Neutrophil (primary cell): ENCODE data around the gene YWHAG.
"Not testable (repeated sequence)": the region's sequence is repeated elsewhere in the genome, so short reads cannot be mapped to it uniquely, and the experiment has no call there.

ENCODE experiments used
- H3K27ac ChIP-seq: fragments of 200-600 bp; sonication (generic); 2 replicates; pipeline ENCODE4 v1.5.1; 2016; ENCODE audit warnings: mild to moderate bottlenecking, moderate library complexity
- H3K27me3 ChIP-seq: fragments of 200-600 bp; sonication (generic); 2 replicates; pipeline ENCODE4 v1.6.0; 2016; ENCODE audit warnings: mild to moderate bottlenecking
- H3K36me3 ChIP-seq: fragments of 200-600 bp; sonication (generic); 2 replicates; pipeline ENCODE4 v1.5.1; 2017
- H3K4me1 ChIP-seq, 2 experiments: fragments of 200-600 bp in 1 of 2; sonication (generic) in 1 of 2; 1 replicate in 1 of 2; 2 replicates in 1 of 2; pipeline versions ENCODE4 v1.5.1 to v1.6.1; 2013 to 2016; ENCODE audit warnings: low read depth in 1 of 2, low read length in 1 of 2, mild to moderate bottlenecking in 1 of 2, moderate library complexity in 1 of 2; ENCODE audit not compliant: control insufficient read depth in 1 of 2, insufficient read depth in 1 of 2
- H3K4me3 ChIP-seq, 2 experiments: fragments of 200-600 bp in 1 of 2; sonication (generic) in 1 of 2; 1 replicate in 1 of 2; 2 replicates in 1 of 2; pipeline ENCODE4 v1.5.1; 2013 to 2016; ENCODE audit warnings: low read depth in 1 of 2, low read length in 1 of 2, mild to moderate bottlenecking in 1 of 2, moderate library complexity in 1 of 2
- H3K9me3 ChIP-seq: fragments of 200-600 bp; sonication (generic); 2 replicates; pipeline ENCODE4 v1.5.1; 2016
- CTCF ChIP-seq: fragments of 200-600 bp; sonication (generic); IDR thresholded peaks from 2 replicates; pipeline ENCODE4 v1.5.1; 2016; ENCODE audit warnings: antibody characterized with exemption

Gene YWHAG

GRCh38 chr7:76372984-76373833, 14.4 kb upstream of the YWHAG start:
- TF ChIP-seq CTCF = no peak
- Histone ChIP-seq H3K36me3 (no peaks in the 10 kb centered on the region), H3K4me1 (peaks cover 8 to 10% of the 10 kb centered on the region in 2 experiments), H3K9me3 (no peaks in the 10 kb centered on the region), H3K4me3 (no peak overlapping the region), H3K27me3 (no peaks in the 10 kb centered on the region), H3K27ac (peak overlapping the region; percentile 33)

GRCh38 chr7:76371396-76371795, 12.6 kb upstream of the YWHAG start:
- Histone ChIP-seq H3K27ac (no peak overlapping the region), H3K27me3 (no peaks in the 10 kb centered on the region), H3K9me3 (no peaks in the 10 kb centered on the region), H3K4me1 (peaks cover 8 to 10% of the 10 kb centered on the region in 2 experiments), H3K36me3 (no peaks in the 10 kb centered on the region), H3K4me3 (no peak overlapping the region)
- no peak for TF ChIP-seq CTCF

GRCh38 chr7:76369018-76369417, 10.2 kb upstream of the YWHAG start:
- Histone ChIP-seq H3K36me3 (no peaks in the 10 kb centered on the region), H3K4me1 (peaks cover 20 to 22% of the 10 kb centered on the region in 2 experiments), H3K4me3 (no peak overlapping the region), H3K27ac (no peak overlapping the region), H3K9me3 (no peaks in the 10 kb centered on the region), H3K27me3 (no peaks in the 10 kb centered on the region)
- no peak for TF ChIP-seq CTCF

DNA sequence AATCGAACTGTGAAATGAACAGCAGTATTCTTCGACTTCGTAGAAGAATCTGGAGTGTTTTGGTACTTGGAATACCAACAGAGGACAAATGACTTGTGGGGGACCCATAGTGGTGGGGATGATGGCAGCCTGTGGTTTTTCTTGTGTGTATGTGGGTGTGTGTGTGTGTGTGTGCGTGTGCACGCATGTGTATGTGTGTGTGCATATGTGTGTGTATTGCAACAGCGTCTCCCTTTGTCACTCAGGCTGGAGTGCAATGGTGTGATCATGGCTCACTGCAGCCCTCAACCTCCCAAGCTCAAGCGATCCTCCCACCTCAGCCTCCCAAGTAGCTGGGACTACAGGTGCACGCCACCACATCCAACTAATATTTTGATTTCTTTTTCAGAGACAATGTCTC, 9.4 kb upstream of the YWHAG start:
- H3K4me1 ChIP-seq = peaks cover 25% of the 10 kb centered on the region in 2 experiments
- no peak for TF ChIP-seq CTCF

DNA sequence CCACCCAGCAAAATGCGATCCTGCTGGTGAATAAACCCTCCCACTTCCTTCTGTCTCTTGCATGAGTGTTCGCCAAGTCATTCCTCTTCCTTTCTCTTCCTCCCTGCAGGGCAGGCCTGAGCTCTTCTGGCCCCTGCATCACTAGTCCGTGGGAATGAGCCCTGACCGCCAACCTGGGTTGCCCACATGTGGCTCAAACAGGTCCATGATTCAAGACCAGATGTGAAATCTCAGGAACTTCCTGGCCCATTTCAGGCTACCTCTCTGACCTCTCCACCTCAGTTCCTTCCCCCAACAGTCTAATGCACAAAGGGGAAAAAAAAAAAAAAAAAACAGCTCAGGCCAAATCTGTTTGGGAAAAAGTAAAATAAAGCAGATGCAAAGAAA, 5.4 kb upstream of the YWHAG start:
- Histone ChIP-seq H3K27me3 (no peaks in the 10 kb centered on the region), H3K9me3 (no peaks in the 10 kb centered on the region), H3K36me3 (no peaks in the 10 kb centered on the region), H3K27ac (peak overlapping the region; percentile 66), H3K4me3 (peak overlapping the region; percentile 18 to 28), H3K4me1 (peaks cover 28 to 30% of the 10 kb centered on the region in 2 experiments)
- TF ChIP-seq CTCF = no peak

More for the DNA sequence above, 9.4 kb upstream of the YWHAG start:
- Histone ChIP-seq H3K27ac (no peak overlapping the region), H3K36me3 (no peaks in the 10 kb centered on the region), H3K4me3 (no peak overlapping the region), H3K27me3 (no peaks in the 10 kb centered on the region), H3K9me3 (no peaks in the 10 kb centered on the region)

DNA sequence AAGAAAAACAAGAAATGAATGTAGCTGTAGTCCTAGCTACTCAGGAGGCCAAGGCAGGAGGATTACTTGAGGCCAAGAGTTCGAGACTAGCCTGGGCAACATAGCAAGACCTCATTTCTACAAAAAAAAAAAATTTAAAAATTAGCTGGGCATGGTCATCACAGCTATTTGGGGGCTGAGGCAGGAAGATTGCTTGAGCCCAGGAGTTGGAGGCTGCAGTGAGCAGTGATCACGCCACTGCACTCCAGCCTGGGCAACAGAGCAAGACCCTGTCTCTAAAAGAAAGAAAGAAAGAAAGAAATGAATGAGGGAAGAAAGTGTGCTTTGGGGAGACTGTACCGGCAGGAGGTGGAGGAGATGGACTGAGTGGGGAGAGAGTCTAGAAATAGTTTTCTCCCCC, 5.0 kb upstream of the YWHAG start:
- H3K27ac ChIP-seq = peak overlapping the region; percentile 66
- not testable (repeated sequence) for H3K27me3 ChIP-seq, H3K36me3 ChIP-seq, H3K9me3 ChIP-seq
- peak overlapping the region; percentile 18 to 28 for H3K4me3 ChIP-seq
- peaks cover 28 to 30% of the 10 kb centered on the region in 2 experiments for H3K4me1 ChIP-seq
